Breast epithelium (tissue), 4 donors: ENCODE measurements around the gene GPBP1L1. TPM values are rescaled to one million over a fixed set of nuclear protein-coding genes. Genes with fewer than 3 reads are reported as not detected.

Source experiments
- DNase-seq, 2 donors: peaks; one replicate each; pipeline ENCODE4 v3.0.0-alpha.2; 2019; ENCODE audit warnings: low spot score in 2 of 2
- H3K27ac ChIP-seq, 2 donors: fragments of 200-600 bp; sonication (generic) in 1 of 2; one replicate each; pipeline ENCODE4 v1.5.1; 2016 to 2019; ENCODE audit warnings: mild to moderate bottlenecking in 1 of 2
- H3K27me3 ChIP-seq, 2 donors: fragments of 200-600 bp; sonication (generic) in 1 of 2; one replicate each; pipeline versions ENCODE4 v1.5.1 to v1.6.0; 2017 to 2019; ENCODE audit warnings: control low read depth in 1 of 2, mild to moderate bottlenecking in 1 of 2
- H3K36me3 ChIP-seq: fragments of 200-600 bp; one replicate; pipeline ENCODE4 v1.5.1; 2019
- H3K4me1 ChIP-seq, 2 donors: fragments of 200-600 bp; sonication (generic); one replicate each; pipeline ENCODE4 v1.5.1; 2016 to 2019; ENCODE audit warnings: control low read depth in 1 of 2
- H3K4me3 ChIP-seq, 3 donors: fragments of 200-600 bp; sonication (generic); 1 replicate in 2 of 3; 2 replicates in 1 of 3; pipeline ENCODE4 v1.5.1; 2016 to 2019; ENCODE audit warnings: mild to moderate bottlenecking in 3 of 3, moderate library complexity in 2 of 3
- H3K9me3 ChIP-seq, 2 donors: fragments of 200-600 bp; sonication (generic) in 1 of 2; one replicate each; pipeline ENCODE4 v1.5.1; 2016 to 2019; ENCODE audit warnings: control low read depth in 1 of 2
- CTCF ChIP-seq, 3 donors: fragments of 450-650 bp; IDR thresholded peaks; one replicate each; pipeline ENCODE4 v1.5.1; 2016 to 2017; ENCODE audit warnings: antibody characterized with exemption in 3 of 3, mild to moderate bottlenecking in 3 of 3, moderate library complexity in 3 of 3
- POLR2A ChIP-seq: fragments of 450-650 bp; IDR thresholded peaks from one replicate; pipeline ENCODE4 v1.6.1; 2016; ENCODE audit warnings: antibody characterized with exemption, mild to moderate bottlenecking, moderate library complexity
- POLR2AphosphoS5 ChIP-seq, 3 donors: sonication (generic); formaldehyde crosslinking; IDR thresholded peaks; one replicate each; pipeline ENCODE4 v1.6.1; 2017; ENCODE audit warnings: antibody characterized with exemption in 3 of 3
- intact Hi-C: fragments of 100-400 bp; cut with DNase I; formaldehyde crosslinking; loops from one replicate; pipeline ENCODE4 v1.15.1; 2023; ENCODE audit warnings: low total_unique reads
- total RNA-seq, 3 donors: library from RNA; depleted of rRNA; stranded (reverse); fragments of >200 nt; gene quantifications; one replicate each; pipeline ENCODE4 v1.1.0, GENCODE V29; 2016

The GPBP1L1 gene
- total RNA-seq, 3 donors from 2014 or later: 103 to 195 (median 114) TPM

- intact Hi-C loops: no loop called here
- Histone ChIP-seq H3K27me3 (no peaks in the 10 kb centered on the region), H3K4me1 (no peaks in the 10 kb centered on the region), H3K36me3 (peaks cover 3% of the 10 kb centered on the region), H3K27ac (peak overlapping the region; percentile 58 to 69), H3K9me3 (no peaks in the 10 kb centered on the region), H3K4me3 (no peak overlapping the region)
- DNase-seq: no peak
- no peak for TF ChIP-seq CTCF (IDR thresholded peaks at IDR 0.05)
- TF ChIP-seq POLR2AphosphoS5 (IDR thresholded peaks at IDR 0.05): no peak
- no peak for TF ChIP-seq POLR2A
Observed at GRCh38 chr1:45619149-45619921, 67.0 kb downstream of the GPBP1L1 start.

- H3K27me3 ChIP-seq: no peaks in the 10 kb centered on the region
Observed at GRCh38 chr1:45617618-45618017, 68.7 kb downstream of the GPBP1L1 start.

GRCh38 chr1:45615885-45616284, 70.4 kb downstream of the GPBP1L1 start:
- Histone ChIP-seq H3K27me3 (no peaks in the 10 kb centered on the region), H3K4me3 (no peak overlapping the region), H3K9me3 (no peaks in the 10 kb centered on the region), H3K36me3 (peaks cover 3% of the 10 kb centered on the region), H3K27ac (no peak overlapping the region), H3K4me1 (no peaks in the 10 kb centered on the region)
- intact Hi-C loops: no loop called here
- DNase-seq: no peak
- TF ChIP-seq CTCF (IDR thresholded peaks at IDR 0.05): no peak
- TF ChIP-seq POLR2AphosphoS5 (IDR thresholded peaks at IDR 0.05): no peak
- no peak for TF ChIP-seq POLR2A

More at GRCh38 chr1:45617618-45618017, 68.7 kb downstream of the GPBP1L1 start:
- peak overlapping the region in 1 of 2 donors; percentile 6 for H3K27ac ChIP-seq
- TF ChIP-seq POLR2AphosphoS5 (IDR thresholded peaks at IDR 0.05) (no peak), CTCF (IDR thresholded peaks at IDR 0.05) (no peak), POLR2A (no peak)
- H3K36me3 ChIP-seq: peaks cover 3% of the 10 kb centered on the region
- intact Hi-C loops: no loop called here
- H3K4me3 ChIP-seq: no peak overlapping the region
- H3K9me3 ChIP-seq: no peaks in the 10 kb centered on the region
- no peaks in the 10 kb centered on the region for H3K4me1 ChIP-seq
- DNase-seq: no peak

- no peak for DNase-seq
- peaks cover 3% of the 10 kb centered on the region for H3K36me3 ChIP-seq
Observed at GRCh38 chr1:45612941-45613579, 73.3 kb downstream of the GPBP1L1 start.

More at GRCh38 chr1:45612941-45613579, 73.3 kb downstream of the GPBP1L1 start:
- Histone ChIP-seq H3K4me1 (peaks cover 0 to 3% of the 10 kb centered on the region in 2 donors), H3K9me3 (no peaks in the 10 kb centered on the region), H3K27ac (no peak overlapping the region), H3K27me3 (no peaks in the 10 kb centered on the region), H3K4me3 (no peak overlapping the region)
- intact Hi-C loops: no loop called here
- TF ChIP-seq POLR2A: no peak
- TF ChIP-seq POLR2AphosphoS5 (IDR thresholded peaks at IDR 0.05): no peak
- TF ChIP-seq CTCF (IDR thresholded peaks at IDR 0.05): no peak
